ENCODE measurements around the gene CLMP.

The CLMP gene

GRCh38 chr11:123188508-123189165 is 6.4 kb downstream of the CLMP start:
- peak; percentile 73 for DNase-seq (ENCODE audit: low spot score)

- DNase-seq (ENCODE audit: low spot score), result peak; percentile 28
These were observed 7.2 kb downstream of the CLMP start for GRCh38 chr11:123187665-123188507.

GRCh38 chr11:123187248-123187647 is 7.8 kb downstream of the CLMP start:
- DNase-seq (ENCODE audit: low spot score), result no peak

GRCh38 chr11:123186286-123186685 is 8.8 kb downstream of the CLMP start:
- DNase-seq (ENCODE audit: low spot score), result no peak

GRCh38 chr11:123185326-123185725 is 9.7 kb downstream of the CLMP start:
- DNase-seq (ENCODE audit: low spot score), result no peak

GRCh38 chr11:123184531-123184930 is 10.5 kb downstream of the CLMP start:
- no peak for DNase-seq (ENCODE audit: low spot score)

- DNase-seq (ENCODE audit: low spot score), result no peak
These were observed 11.5 kb downstream of the CLMP start for GRCh38 chr11:123183391-123184099.

- DNase-seq (ENCODE audit: low spot score), result no peak
These were observed 13.1 kb downstream of the CLMP start for GRCh38 chr11:123181767-123182500.

- no peak for DNase-seq (ENCODE audit: low spot score)
These were observed 14.0 kb downstream of the CLMP start for GRCh38 chr11:123181075-123181474.

- DNase-seq (ENCODE audit: low spot score), result no peak
These were observed 14.5 kb downstream of the CLMP start for GRCh38 chr11:123180574-123180973.

GRCh38 chr11:123180166-123180565 is 14.9 kb downstream of the CLMP start:
- no peak for DNase-seq (ENCODE audit: low spot score)

- DNase-seq (ENCODE audit: low spot score), result no peak
These were observed 15.5 kb downstream of the CLMP start for GRCh38 chr11:123179586-123179985.

GRCh38 chr11:123178186-123178585 is 16.9 kb downstream of the CLMP start:
- no peak for DNase-seq (ENCODE audit: low spot score)

- no peak for DNase-seq (ENCODE audit: low spot score)
These were observed 18.3 kb downstream of the CLMP start for GRCh38 chr11:123176785-123177184.

GRCh38 chr11:123174196-123175183 is 20.6 kb downstream of the CLMP start:
- DNase-seq (ENCODE audit: low spot score), result no peak

- DNase-seq (ENCODE audit: low spot score), result no peak
These were observed 21.2 kb downstream of the CLMP start for GRCh38 chr11:123173856-123174186.

- DNase-seq (ENCODE audit: low spot score), result no peak
These were observed 21.8 kb downstream of the CLMP start for GRCh38 chr11:123173040-123173855.

- DNase-seq (ENCODE audit: low spot score), result no peak
These were observed 24.1 kb downstream of the CLMP start for GRCh38 chr11:123170929-123171328.

- no peak for DNase-seq (ENCODE audit: low spot score)
These were observed 25.2 kb downstream of the CLMP start for GRCh38 chr11:123169821-123170220.

GRCh38 chr11:123168955-123169484 is 26.0 kb downstream of the CLMP start:
- no peak for DNase-seq (ENCODE audit: low spot score)

Measured in globus pallidus (tissue), 1 donor.